Measurements from ENCODE around the gene MS4A10.

- TF ChIP-seq, protein P1, sequence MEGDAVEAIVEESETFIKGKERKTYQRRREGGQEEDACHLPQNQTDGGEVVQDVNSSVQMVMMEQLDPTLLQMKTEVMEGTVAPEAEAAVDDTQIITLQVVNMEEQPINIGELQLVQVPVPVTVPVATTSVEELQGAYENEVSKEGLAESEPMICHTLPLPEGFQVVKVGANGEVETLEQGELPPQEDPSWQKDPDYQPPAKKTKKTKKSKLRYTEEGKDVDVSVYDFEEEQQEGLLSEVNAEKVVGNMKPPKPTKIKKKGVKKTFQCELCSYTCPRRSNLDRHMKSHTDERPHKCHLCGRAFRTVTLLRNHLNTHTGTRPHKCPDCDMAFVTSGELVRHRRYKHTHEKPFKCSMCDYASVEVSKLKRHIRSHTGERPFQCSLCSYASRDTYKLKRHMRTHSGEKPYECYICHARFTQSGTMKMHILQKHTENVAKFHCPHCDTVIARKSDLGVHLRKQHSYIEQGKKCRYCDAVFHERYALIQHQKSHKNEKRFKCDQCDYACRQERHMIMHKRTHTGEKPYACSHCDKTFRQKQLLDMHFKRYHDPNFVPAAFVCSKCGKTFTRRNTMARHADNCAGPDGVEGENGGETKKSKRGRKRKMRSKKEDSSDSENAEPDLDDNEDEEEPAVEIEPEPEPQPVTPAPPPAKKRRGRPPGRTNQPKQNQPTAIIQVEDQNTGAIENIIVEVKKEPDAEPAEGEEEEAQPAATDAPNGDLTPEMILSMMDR (IDR thresholded peaks at IDR 0.05; ENCODE audit: poor library complexity) = no peak
- TF ChIP-seq EZH2phosphoT487 (IDR thresholded peaks at IDR 0.05; ENCODE audit: low read depth, severe bottlenecking, unreplicated experiment) (no peak), EZH2 (IDR thresholded peaks at IDR 0.05; ENCODE audit: borderline replicate concordance) (no peak)
Observed at GRCh38 chr11:60744114-60744513, 41.0 kb upstream of the MS4A10 start.
